ENCODE measurements around the gene MRPL43. TPM values are rescaled to one million over a fixed set of nuclear protein-coding genes. Genes with fewer than 3 reads are reported as not detected.

The MRPL43 gene
- polyA plus RNA-seq, 1 experiment = 123 TPM

DNA sequence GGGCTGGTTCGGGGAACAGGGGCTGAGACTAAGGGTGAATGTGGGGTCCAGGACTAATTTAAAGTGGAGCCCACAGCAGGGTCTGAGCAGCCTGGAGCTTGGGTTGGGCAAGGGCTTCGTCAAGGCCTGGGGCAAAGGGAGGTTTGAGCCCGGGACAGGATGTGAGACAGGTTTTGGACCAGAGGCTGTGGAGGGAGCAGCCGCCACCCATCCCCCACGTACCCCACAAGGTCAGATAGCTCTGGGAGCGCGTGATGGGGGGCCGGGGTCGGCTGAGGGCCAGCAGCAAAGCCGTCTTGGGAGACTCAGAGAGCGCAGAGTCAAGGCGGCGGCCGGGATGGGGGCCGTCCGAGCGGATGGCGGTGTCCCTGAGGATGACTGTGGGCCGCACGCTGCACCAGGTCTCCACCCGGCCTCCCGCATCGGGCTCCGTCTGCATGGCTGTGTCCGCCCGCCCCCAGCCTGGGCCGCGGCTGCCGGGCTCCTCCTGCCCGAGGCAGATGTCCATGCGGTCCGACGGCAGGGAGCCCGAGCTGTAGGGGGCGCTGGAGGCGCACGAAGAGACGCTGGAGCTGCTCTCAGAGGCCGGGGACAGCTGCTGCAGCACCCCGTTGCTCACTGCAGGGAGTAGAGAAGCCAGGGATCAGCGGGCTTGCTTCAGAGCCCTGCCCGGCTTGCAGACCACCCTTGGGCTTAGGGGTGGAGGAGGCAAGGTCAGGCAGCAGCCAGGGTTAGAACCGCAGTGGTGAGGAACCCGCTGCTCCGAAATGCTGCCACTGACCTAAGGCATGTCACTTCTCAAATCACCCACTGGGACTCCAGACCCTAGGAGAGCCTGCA, 31.5 kb upstream of the MRPL43 start:
- ChIA-PET POLR2A (no interaction called here), CTCF (interaction anchor here (0.6 to 7.6 kb wide), 17 partner anchors 11 to 606 kb away, joined by 3 to 479 read pairs (median 4); partner anchors contain the start of genes KAZALD1, LZTS2, MRPL43 and PDZD7)
- DNase-seq (ENCODE audit: low read depth) = no peak
- TF ChIP-seq, protein P1, sequence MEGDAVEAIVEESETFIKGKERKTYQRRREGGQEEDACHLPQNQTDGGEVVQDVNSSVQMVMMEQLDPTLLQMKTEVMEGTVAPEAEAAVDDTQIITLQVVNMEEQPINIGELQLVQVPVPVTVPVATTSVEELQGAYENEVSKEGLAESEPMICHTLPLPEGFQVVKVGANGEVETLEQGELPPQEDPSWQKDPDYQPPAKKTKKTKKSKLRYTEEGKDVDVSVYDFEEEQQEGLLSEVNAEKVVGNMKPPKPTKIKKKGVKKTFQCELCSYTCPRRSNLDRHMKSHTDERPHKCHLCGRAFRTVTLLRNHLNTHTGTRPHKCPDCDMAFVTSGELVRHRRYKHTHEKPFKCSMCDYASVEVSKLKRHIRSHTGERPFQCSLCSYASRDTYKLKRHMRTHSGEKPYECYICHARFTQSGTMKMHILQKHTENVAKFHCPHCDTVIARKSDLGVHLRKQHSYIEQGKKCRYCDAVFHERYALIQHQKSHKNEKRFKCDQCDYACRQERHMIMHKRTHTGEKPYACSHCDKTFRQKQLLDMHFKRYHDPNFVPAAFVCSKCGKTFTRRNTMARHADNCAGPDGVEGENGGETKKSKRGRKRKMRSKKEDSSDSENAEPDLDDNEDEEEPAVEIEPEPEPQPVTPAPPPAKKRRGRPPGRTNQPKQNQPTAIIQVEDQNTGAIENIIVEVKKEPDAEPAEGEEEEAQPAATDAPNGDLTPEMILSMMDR (IDR thresholded peaks at IDR 0.05; ENCODE audit: insufficient read depth, low read depth, low read length) = peak; percentile 86
- Histone ChIP-seq H3K27me3 (ENCODE audit: control insufficient read depth, insufficient read depth, low read length) (no peaks in the 10 kb centered on the region; the same call in 1 of the 2 replicates), H3K36me3 (ENCODE audit: control insufficient read depth, insufficient read depth, low read length) (no peaks in the 10 kb centered on the region), H3K4me3 (ENCODE audit: low read depth, low read length) (no peak overlapping the region)

DNA sequence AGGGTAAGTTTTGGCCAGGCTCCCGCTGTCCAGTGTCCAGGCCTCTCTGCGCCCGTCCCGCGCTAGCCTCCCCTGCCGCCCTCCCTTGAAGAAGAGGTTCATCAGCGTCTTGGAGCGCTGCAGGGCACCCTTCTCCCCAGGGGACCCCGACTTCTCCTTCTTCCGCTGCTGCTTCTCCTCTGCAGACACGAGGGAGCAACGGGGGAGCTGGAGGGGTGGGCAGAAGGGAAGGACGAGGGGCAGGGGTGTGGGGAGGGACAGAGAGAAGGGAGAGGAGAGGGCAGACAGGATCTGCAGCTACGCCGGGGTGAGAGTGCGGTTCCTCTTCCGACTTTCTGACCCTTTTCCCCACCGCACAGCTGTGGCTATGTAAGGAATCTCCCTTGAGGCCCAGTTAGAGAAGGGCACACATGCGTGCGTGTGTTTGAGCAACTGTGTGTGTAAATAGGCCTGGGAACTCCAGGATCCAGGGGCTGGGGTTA, 30.9 kb upstream of the MRPL43 start:
- CTCF ChIA-PET = interaction anchor here (0.7 to 7.6 kb wide), 13 partner anchors 12 to 605 kb away, joined by 3 to 479 read pairs (median 9); partner anchors contain the start of genes KAZALD1, LZTS2, MRPL43 and PDZD7

DNA sequence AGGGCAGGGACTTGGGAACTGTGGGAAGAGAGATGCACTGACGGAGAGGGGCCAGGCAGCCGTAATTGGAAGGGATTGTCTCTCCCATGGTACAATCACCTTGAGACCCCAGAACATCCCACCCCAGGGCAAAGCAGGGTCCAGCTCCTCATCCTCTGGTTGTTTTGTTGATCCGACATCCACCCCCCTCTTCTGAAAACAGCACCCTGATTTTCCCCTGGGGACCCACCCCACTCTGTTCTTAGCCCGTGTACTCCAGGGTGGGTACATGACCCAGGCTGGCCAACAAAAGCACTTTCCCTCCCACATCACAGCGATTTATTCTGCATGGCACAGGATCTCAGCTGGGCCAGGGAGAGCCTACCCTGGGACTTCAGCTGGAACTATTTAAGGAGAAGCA, 29.5 kb upstream of the MRPL43 start:
- H3K4me3 ChIP-seq (ENCODE audit: low read depth, low read length) = no peak overlapping the region
- no peaks in the 10 kb centered on the region; the same call in 1 of the 2 replicates for H3K27me3 ChIP-seq (ENCODE audit: control insufficient read depth, insufficient read depth, low read length)
- no peaks in the 10 kb centered on the region for H3K36me3 ChIP-seq (ENCODE audit: control insufficient read depth, insufficient read depth, low read length)
- DNase-seq (ENCODE audit: low read depth) = no peak
- ChIA-PET POLR2A (no interaction called here), CTCF (interaction anchor here (1.0 to 7.6 kb wide), 6 partner anchors 13 to 125 kb away, joined by 3 to 479 read pairs (median 49); partner anchors contain the start of genes LZTS2, MRPL43, PDZD7 and SFXN3)
- TF ChIP-seq, protein P1 (IDR thresholded peaks at IDR 0.05; ENCODE audit: insufficient read depth, low read depth, low read length) = no peak

More for the DNA sequence above, 30.9 kb upstream of the MRPL43 start:
- Histone ChIP-seq H3K36me3 (ENCODE audit: control insufficient read depth, insufficient read depth, low read length) (no peaks in the 10 kb centered on the region), H3K27me3 (ENCODE audit: control insufficient read depth, insufficient read depth, low read length) (no peaks in the 10 kb centered on the region; the same call in 1 of the 2 replicates), H3K4me3 (ENCODE audit: low read depth, low read length) (no peak overlapping the region)
- no peak for DNase-seq (ENCODE audit: low read depth)
- POLR2A ChIA-PET = no interaction called here
- TF ChIP-seq, protein P1 (IDR thresholded peaks at IDR 0.05; ENCODE audit: insufficient read depth, low read depth, low read length) = no peak

DNA sequence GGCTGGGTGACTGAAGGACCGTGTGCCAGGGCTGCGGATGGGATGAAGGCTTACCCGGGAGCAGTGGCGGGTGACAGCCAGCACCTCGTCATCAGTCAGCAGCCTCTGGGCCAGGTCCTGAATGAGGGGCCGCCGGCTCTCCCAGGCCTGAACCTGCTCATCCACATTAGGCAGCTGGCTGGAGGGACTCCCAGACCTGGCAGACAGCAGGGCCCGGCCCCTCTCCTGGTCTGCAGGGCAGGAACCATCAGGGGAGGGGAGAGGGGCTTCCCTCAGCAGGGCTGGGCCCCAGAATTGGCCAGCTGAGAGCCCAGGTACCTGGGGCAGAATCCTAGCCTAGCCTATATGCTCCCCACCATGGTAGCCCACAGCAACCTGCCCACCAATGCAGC, 28.3 kb upstream of the MRPL43 start:
- ChIA-PET POLR2A (interaction anchor here (0.5 kb wide), 1 partner anchor 18 kb away, joined by 3 read pairs; no protein-coding TSS in a partner anchor), CTCF (interaction anchor here (0.8 to 7.6 kb wide), 12 partner anchors 14 to 126 kb away, joined by 3 to 479 read pairs (median 17); partner anchors contain the start of genes KAZALD1, LZTS2, MRPL43 and PDZD7)

More for the DNA sequence above, 28.3 kb upstream of the MRPL43 start:
- Histone ChIP-seq H3K36me3 (ENCODE audit: control insufficient read depth, insufficient read depth, low read length) (no peaks in the 10 kb centered on the region), H3K27me3 (ENCODE audit: control insufficient read depth, insufficient read depth, low read length) (no peaks in the 10 kb centered on the region), H3K4me3 (ENCODE audit: low read depth, low read length) (no peak overlapping the region)
- DNase-seq (ENCODE audit: low read depth) = no peak
- TF ChIP-seq, protein P1 (IDR thresholded peaks at IDR 0.05; ENCODE audit: insufficient read depth, low read depth, low read length) = no peak
